GM12878 (cell line): Measurements from ENCODE around the gene LRRC61. TPM values are rescaled to one million over a fixed set of nuclear protein-coding genes. Genes with fewer than 3 reads are reported as not detected.
"Not testable (repeated sequence)": the region's sequence is repeated elsewhere in the genome, so short reads cannot be mapped to it uniquely, and the experiment has no call there.

ENCODE experiments used
- ATAC-seq: fragments of 200-7000 bp; cut with Tn5 transposase; 3 replicates; pipeline ENCODE4 v1.9.1; 2020; ENCODE audit warnings: mild to moderate bottlenecking, moderate library complexity
- BruUV-seq: library from RNA; stranded (reverse); fragments of 400-500 nt; replicated peaks from 2 replicates; lab custom pipeline; 2021; lab: Mats Ljungman, UMichigan
- CTCF ChIA-PET: fragments of 300-600 bp; sonication (Branson Sonifier 250); formaldehyde crosslinking; extraction: SDS; loops from one replicate; lab custom pipeline; 2021; ENCODE audit warnings: inconsistent platforms; lab: Yijun Ruan, JAX
- POLR2A ChIA-PET: fragments of 350-600 bp; formaldehyde crosslinking; extraction: SDS; loops from one replicate; lab custom pipeline; 2021; ENCODE audit warnings: inconsistent platforms; lab: Charles Lee
- RAD21 ChIA-PET: fragments of 300-600 bp; sonication (Branson Sonifier 250); formaldehyde crosslinking; loops from one replicate; lab custom pipeline; 2023; ENCODE audit warnings: antibody characterized with exemption; ENCODE audit not compliant: unreplicated experiment; lab: Charles Lee
- SMC1A ChIA-PET: fragments of 300-600 bp; sonication (Branson Sonifier 250); formaldehyde crosslinking; loops from one replicate; lab custom pipeline; 2023; ENCODE audit not compliant: unreplicated experiment, uncharacterized antibody; lab: Charles Lee
- DNase-seq: peaks from one replicate; pipeline ENCODE4 v3.0.0-alpha.2; 2011; ENCODE audit warnings: low read depth, low spot score
- FAIRE-seq: peaks from 3 replicates; lab custom pipeline; 2011; peaks lifted over from hg19 to GRCh38; lab: Jason Lieb, UNC
- H2AFZ ChIP-seq: 2 replicates; pipeline ENCODE4 v1.6.0; 2011; ENCODE audit warnings: low read depth, low read length, control low read depth; ENCODE audit not compliant: control insufficient read depth
- H3K27ac ChIP-seq: 2 replicates; pipeline ENCODE4 v1.5.1; 2011; ENCODE audit warnings: control low read depth; ENCODE audit not compliant: control insufficient read depth, insufficient read depth
- H3K27me3 ChIP-seq, 2 experiments: replicated peaks in 1 of 2; 2 replicates each; pipeline versions ENCODE4 v1.6.0 to v1.6.1; 2011; ENCODE audit warnings: low read length in 1 of 2; ENCODE audit not compliant: control insufficient read depth in 2 of 2, insufficient read depth in 2 of 2
- H3K36me3 ChIP-seq, 2 experiments: 2 replicates each; pipeline ENCODE4 v1.5.1; 2011; ENCODE audit warnings: low read length in 1 of 2; ENCODE audit not compliant: control insufficient read depth in 2 of 2, insufficient read depth in 2 of 2
- H3K4me1 ChIP-seq: 2 replicates; pipeline ENCODE4 v1.6.1; 2011; ENCODE audit warnings: mild to moderate bottlenecking, low read length, moderate library complexity, mixed read lengths; ENCODE audit not compliant: control insufficient read depth, insufficient read depth
- H3K4me2 ChIP-seq: 2 replicates; pipeline ENCODE4 v1.6.0; 2011; ENCODE audit warnings: control low read depth; ENCODE audit not compliant: control insufficient read depth, insufficient read depth
- H3K4me3 ChIP-seq: fragments of 200-600 bp; sonication (generic); 2 replicates; pipeline ENCODE4 v1.5.1; 2016
- H3K79me2 ChIP-seq: 2 replicates; pipeline ENCODE4 v1.6.0; 2011; ENCODE audit warnings: low read length; ENCODE audit not compliant: control insufficient read depth, insufficient read depth
- H3K9ac ChIP-seq: 2 replicates; pipeline ENCODE4 v1.8.0; 2011; ENCODE audit warnings: low read length, control low read depth, mixed read lengths; ENCODE audit not compliant: control insufficient read depth, insufficient read depth
- H3K9me3 ChIP-seq: replicated peaks from 3 replicates; pipeline ENCODE4 v1.5.1; 2011; ENCODE audit warnings: mild to moderate bottlenecking, low read length; ENCODE audit not compliant: control insufficient read depth, insufficient read depth
- H4K20me1 ChIP-seq: 2 replicates; pipeline ENCODE4 v1.6.0; 2011; ENCODE audit not compliant: control insufficient read depth, insufficient read depth
- WGBS: methylation state at CpG from one replicate; pipeline ENCODE4 v1.1.6; 2016; ENCODE audit warnings: low lambda C conversion rate; ENCODE audit not compliant: insufficient replicate concordance, insufficient coverage; ENCODE audit errors: missing lambda C conversion rate; 5-methylcytosine and 5-hydroxymethylcytosine counted together
- in situ Hi-C: fragments of 300-500 bp; cut with MboI; formaldehyde crosslinking; loops from 9 replicates; pipeline ENCODE4 v1.14.3; 2018; ENCODE audit warnings: mixed read lengths
- intact Hi-C: fragments of 100-400 bp; cut with micrococcal nuclease; formaldehyde crosslinking; loops from one replicate; pipeline ENCODE4 v1.14.2; 2022; ENCODE audit not compliant: unreplicated experiment
- polyA plus RNA-seq, 11 experiments: library from polyadenylated mRNA; depleted of rRNA in 4 of 11; unstranded in 6 of 11; stranded (reverse) in 5 of 11; fragments of >200 nt; fragmentation: Nextera tagmentation in 4 of 11; fragmentation: Illumina TruSeq in 1 of 11; extraction: Ambion mirVana in 4 of 11; extraction: Trizol in 1 of 11; gene quantifications; 1 replicate in 1 of 11; 2 replicates in 10 of 11; pipeline versions ENCODE4 v1.2.1 to v1.2.3, GENCODE V29; 2011 to 2016; ENCODE audit warnings: inconsistent platforms in 2 of 11, missing spikeins in 2 of 11, low read depth in 1 of 11
- total RNA-seq, 4 experiments: library from RNA; depleted of rRNA in 3 of 4; stranded (reverse); fragments of >200 nt in 3 of 4; fragmentation: Illumina TruSeq in 1 of 4; extraction: Trizol in 1 of 4; gene quantifications; 2 replicates each; pipeline versions ENCODE4 v1.2.1 to v1.2.3, GENCODE V29; 2013 to 2021

LRRC61 gene
- total and polyA plus RNA-seq, 10 of the 15 experiments (the other 5 are each of a cell fraction or from before 2014, with no cell fraction given): 1.4 to 54.2 (median 21.8) TPM

- H3K27ac ChIP-seq, H3K27me3 ChIP-seq, CTCF ChIA-PET, H4K20me1 ChIP-seq, H2AFZ ChIP-seq, SMC1A ChIA-PET, H3K4me1 ChIP-seq, H3K36me3 ChIP-seq, H3K4me2 ChIP-seq, DNase-seq, RAD21 ChIA-PET, H3K9ac ChIP-seq, H3K4me3 ChIP-seq, intact Hi-C loops, ATAC-seq, POLR2A ChIA-PET, BruUV-seq, H3K9me3 ChIP-seq, H3K79me2 ChIP-seq, in situ Hi-C loops, FAIRE-seq: not testable (repeated sequence)
- 67% methylated on average over 2 of the region's 2 CpGs for WGBS
These were observed 17.3 kb upstream of the LRRC61 start for GRCh38 chr7:150305903-150306284.

GRCh38 chr7:150306377-150306776, 16.8 kb upstream of the LRRC61 start:
- H3K4me1 ChIP-seq, H3K9me3 ChIP-seq, H3K79me2 ChIP-seq, H3K4me3 ChIP-seq, ATAC-seq, BruUV-seq, CTCF ChIA-PET, RAD21 ChIA-PET, H4K20me1 ChIP-seq, H3K27ac ChIP-seq, FAIRE-seq, intact Hi-C loops, H3K9ac ChIP-seq, DNase-seq, SMC1A ChIA-PET, in situ Hi-C loops, H3K27me3 ChIP-seq, POLR2A ChIA-PET, H2AFZ ChIP-seq, H3K36me3 ChIP-seq, H3K4me2 ChIP-seq: not testable (repeated sequence)
- WGBS: 78% methylated on average over 5 of the region's 5 CpGs
